Activated naive CD4-positive, alpha-beta T cell treated with anti-CD3 and anti-CD28 coated beads, Interleukin-2, amount 10 ng/mL, durations not matched to agents 5 hours and 36 hours (primary cell): ENCODE results near the gene ECSIT. TPM values are rescaled to one million over a fixed set of nuclear protein-coding genes. Genes with fewer than 3 reads are reported as not detected.

Experiments used
- microRNA-seq: library from miRNA; unstranded; fragments of <30 nt; microRNA quantifications from one replicate; pipeline ENCODE4 v1.2.0, GENCODE V29; 2022; ENCODE audit warnings: borderline microRNAs expressed, borderline replicate concordance
- total RNA-seq, 2 experiments: library from RNA; stranded (reverse); gene quantifications; one replicate each; pipeline ENCODE4 v1.2.3, GENCODE V29; 2021

ECSIT gene, protein sequence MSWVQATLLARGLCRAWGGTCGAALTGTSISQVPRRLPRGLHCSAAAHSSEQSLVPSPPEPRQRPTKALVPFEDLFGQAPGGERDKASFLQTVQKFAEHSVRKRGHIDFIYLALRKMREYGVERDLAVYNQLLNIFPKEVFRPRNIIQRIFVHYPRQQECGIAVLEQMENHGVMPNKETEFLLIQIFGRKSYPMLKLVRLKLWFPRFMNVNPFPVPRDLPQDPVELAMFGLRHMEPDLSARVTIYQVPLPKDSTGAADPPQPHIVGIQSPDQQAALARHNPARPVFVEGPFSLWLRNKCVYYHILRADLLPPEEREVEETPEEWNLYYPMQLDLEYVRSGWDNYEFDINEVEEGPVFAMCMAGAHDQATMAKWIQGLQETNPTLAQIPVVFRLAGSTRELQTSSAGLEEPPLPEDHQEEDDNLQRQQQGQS
- total RNA-seq = 10 to 100 TPM; 23.5 TPM

GRCh38 chr19:11528551-11529341 is at the start of gene ECSIT:
Gene ECSIT (minus strand): TSS chr19:11529134. CDS start chr19:11519170, 9,964 bp downstream.

GRCh38 chr19:11577451-11578257 is 48.7 kb upstream of the ECSIT start, which contains the start of gene ACP5:
Gene ACP5 (minus strand): TSS chr19:11577645. CDS start chr19:11577317, 328 bp downstream.

GRCh38 chr19:11558881-11559828 is 30.2 kb upstream of the ECSIT start, which contains the start of gene ELOF1:
Gene ELOF1 (minus strand): TSS chr19:11559230. CDS start chr19:11554347, 4,883 bp downstream.

DNA sequence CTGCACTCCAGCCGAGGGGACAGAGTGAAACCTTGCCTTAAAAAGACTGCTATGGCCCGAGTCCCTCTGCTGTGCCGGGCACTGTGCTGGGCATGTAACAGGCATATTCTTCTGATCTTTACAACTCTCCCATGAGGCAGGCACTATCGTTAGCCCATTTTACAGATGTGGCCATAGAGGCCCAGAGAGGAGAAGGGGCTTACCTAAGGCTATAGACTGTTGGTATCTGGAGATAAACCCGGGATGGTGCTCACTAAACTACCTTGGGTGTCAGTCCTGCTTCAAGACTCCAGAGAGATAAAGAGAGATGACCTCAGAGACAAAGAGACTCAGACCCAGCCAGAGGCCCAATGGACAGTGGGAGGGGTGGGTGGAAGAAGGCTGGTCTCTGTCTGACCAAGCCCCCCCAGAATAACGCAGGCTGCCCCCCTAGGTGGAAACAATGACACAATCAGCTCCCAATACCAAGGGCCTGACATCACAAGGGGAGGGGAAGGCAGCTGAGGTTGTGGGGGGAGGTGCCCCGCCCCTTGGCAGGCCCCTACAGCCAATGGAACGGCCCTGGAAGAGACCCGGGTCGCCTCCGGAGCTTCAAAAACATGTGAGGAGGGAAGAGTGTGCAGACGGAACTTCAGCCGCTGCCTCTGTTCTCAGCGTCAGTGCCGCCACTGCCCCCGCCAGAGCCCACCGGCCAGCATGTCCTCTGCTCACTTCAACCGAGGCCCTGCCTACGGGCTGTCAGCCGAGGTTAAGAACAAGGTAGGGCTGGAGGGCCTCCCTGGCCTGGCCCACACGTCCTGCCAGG is 9.5 kb upstream of the ECSIT start, which contains the start of gene CNN1:
Gene CNN1, plus strand, starts transcription at position 620 of the 805 bp plus-strand sequence. Its CDS starts 77 bp downstream, at position 697.

GRCh38 chr19:11505504-11506100 is 23.3 kb downstream of the ECSIT start, which contains the start of gene ZNF653:
Gene ZNF653 (minus strand): TSS chr19:11505839. CDS start chr19:11505786, 53 bp downstream.

GRCh38 chr19:11480715-11481533 is 48.0 kb downstream of the ECSIT start, which contains the start of gene ELAVL3:
Gene ELAVL3 (minus strand): TSS chr19:11481046. CDS start chr19:11480608, 438 bp downstream.

Small RNA genes within 50 kb of the gene (microRNA-seq; reads per million reads assigned to microRNA genes)
- gene MIR7974 = 0.83 reads per million

Other genes starting within 250 kb of the ECSIT start
- gene TSPAN16, start 233.0 kb downstream of the ECSIT start, total RNA-seq = not detected
- 1 to 10 TPM; 6.4 to 7.0 TPM for gene RAB3D, start 189.5 kb downstream of the ECSIT start, total RNA-seq
- 10 to 100 TPM; 25.2 to 25.4 TPM for gene TMEM205, start 182.9 kb downstream of the ECSIT start, total RNA-seq
- gene CCDC159, start 182.6 kb downstream of the ECSIT start, total RNA-seq = 10 to 100 TPM; 21.4 to 22.4 TPM
- 1 to 10 TPM; 1.6 to 2.6 TPM for gene PLPPR2, start 173.7 kb downstream of the ECSIT start, total RNA-seq
- 1 to 10 TPM; 3.7 to 4.3 TPM for gene SWSAP1, start 154.5 kb downstream of the ECSIT start, total RNA-seq
- 1 to 10 TPM; 5.8 to 6.1 TPM for gene EPOR, start 144.8 kb downstream of the ECSIT start, total RNA-seq
- not detected for gene RGL3, start 109.8 kb downstream of the ECSIT start, total RNA-seq
- not detected for gene ODAD3, start 94.0 kb downstream of the ECSIT start, total RNA-seq
- gene PRKCSH, start 93.5 kb downstream of the ECSIT start, total RNA-seq = 100 to 1,000 TPM; 324 to 337 TPM
- under 1 TPM in 1 of 2 experiments, not detected in 1; 0.58 TPM for gene ELAVL3, start 48.1 kb downstream of the ECSIT start, total RNA-seq
- 10 to 100 TPM; 20.6 to 20.8 TPM for gene ZNF653, start 23.3 kb downstream of the ECSIT start, total RNA-seq
- gene CNN1, start 9.7 kb upstream of the ECSIT start, total RNA-seq = not detected
- gene ELOF1, start 30.1 kb upstream of the ECSIT start, total RNA-seq = 10 to 100 TPM; 43.0 to 45.9 TPM
- 10 to 100 TPM; 24.9 to 27.7 TPM for gene ACP5, start 48.5 kb upstream of the ECSIT start, total RNA-seq
- gene ZNF627, start 68.3 kb upstream of the ECSIT start, total RNA-seq = 1 to 10 TPM; 5.6 to 5.7 TPM
- 1 to 10 TPM; 4.8 to 5.2 TPM for gene ZNF823, start 209.8 kb upstream of the ECSIT start, total RNA-seq
- gene ZNF441, start 237.9 kb upstream of the ECSIT start, total RNA-seq = 1 to 10 TPM; 7.4 TPM